K562 (cell line): ENCODE results near the gene ARFGAP1. TPM values are rescaled to one million over a fixed set of nuclear protein-coding genes. Genes with fewer than 3 reads are reported as not detected.

ENCODE experiments used
- CBX3 ChIP-seq, 2 experiments: IDR thresholded peaks; 1 replicate in 1 of 2; 2 replicates in 1 of 2; pipeline ENCODE4 v1.6.1; 2012; ENCODE audit warnings: inconsistent platforms in 2 of 2, low read length in 2 of 2, borderline replicate concordance in 1 of 2, control low read depth in 1 of 2
- ETV1 ChIP-seq: fragments of 450-650 bp; conservative IDR thresholded peaks from 2 replicates; pipeline ENCODE4 v1.6.1; 2016; ENCODE audit warnings: missing genetic modification characterization, control low read depth, low read depth, missing compliant biosample characterization
- RBBP5 ChIP-seq: fragments of 200-600 bp; sonication (generic); IDR thresholded peaks from 2 replicates; pipeline ENCODE4 v1.6.1; 2012; ENCODE audit warnings: borderline replicate concordance, mild to moderate bottlenecking, low read length, control low read depth, inconsistent platforms; ENCODE audit not compliant: insufficient read depth, poor library complexity, severe bottlenecking
- ZNF23 ChIP-seq: fragments of 250-450 bp; sonication (Bioruptor Pico); IDR thresholded peaks from 2 replicates; pipeline ENCODE4 v1.4.0; 2020; ENCODE audit warnings: mild to moderate bottlenecking
- polyA plus RNA-seq, 8 experiments: library from polyadenylated mRNA; depleted of rRNA in 4 of 8; stranded (reverse) in 5 of 8; unstranded in 3 of 8; fragments of >200 nt; fragmentation: Nextera tagmentation in 2 of 8; fragmentation: Illumina TruSeq in 1 of 8; extraction: Ambion mirVana in 2 of 8; extraction: Trizol in 1 of 8; gene quantifications; 2 replicates each; pipeline versions ENCODE4 v1.2.1 to v1.2.3, GENCODE V29; 2011 to 2014; ENCODE audit warnings: inconsistent platforms in 1 of 8, missing spikeins in 1 of 8
- total RNA-seq, 7 experiments: library from RNA; depleted of rRNA in 6 of 7; stranded (reverse); fragments of >200 nt in 6 of 7; fragmentation: Illumina TruSeq in 2 of 7; extraction: Trizol in 2 of 7; gene quantifications; 2 replicates each; pipeline versions ENCODE4 v1.2.1 to v1.2.3, GENCODE V29; 2011 to 2021; ENCODE audit warnings: low replicate concordance in 1 of 7
- TF ChIP-seq, protein P1 (sequence below): fragments of 200-600 bp; sonication (generic); IDR thresholded peaks from one replicate; pipeline ENCODE4 v1.6.1; 2012; ENCODE audit warnings: mild to moderate bottlenecking, low read depth, low read length, inconsistent platforms
- TF ChIP-seq, protein P2 (sequence below): fragments of 450-650 bp; IDR thresholded peaks from 2 replicates; pipeline ENCODE4 v1.6.1; 2016; ENCODE audit warnings: low read depth

ARFGAP1 gene
- total and polyA plus RNA-seq, 9 of the 15 experiments (the other 6 are each of a cell fraction or from before 2014, with no cell fraction given): 0.53 to 102 (median 33.5) TPM

- TF ChIP-seq, protein P1, sequence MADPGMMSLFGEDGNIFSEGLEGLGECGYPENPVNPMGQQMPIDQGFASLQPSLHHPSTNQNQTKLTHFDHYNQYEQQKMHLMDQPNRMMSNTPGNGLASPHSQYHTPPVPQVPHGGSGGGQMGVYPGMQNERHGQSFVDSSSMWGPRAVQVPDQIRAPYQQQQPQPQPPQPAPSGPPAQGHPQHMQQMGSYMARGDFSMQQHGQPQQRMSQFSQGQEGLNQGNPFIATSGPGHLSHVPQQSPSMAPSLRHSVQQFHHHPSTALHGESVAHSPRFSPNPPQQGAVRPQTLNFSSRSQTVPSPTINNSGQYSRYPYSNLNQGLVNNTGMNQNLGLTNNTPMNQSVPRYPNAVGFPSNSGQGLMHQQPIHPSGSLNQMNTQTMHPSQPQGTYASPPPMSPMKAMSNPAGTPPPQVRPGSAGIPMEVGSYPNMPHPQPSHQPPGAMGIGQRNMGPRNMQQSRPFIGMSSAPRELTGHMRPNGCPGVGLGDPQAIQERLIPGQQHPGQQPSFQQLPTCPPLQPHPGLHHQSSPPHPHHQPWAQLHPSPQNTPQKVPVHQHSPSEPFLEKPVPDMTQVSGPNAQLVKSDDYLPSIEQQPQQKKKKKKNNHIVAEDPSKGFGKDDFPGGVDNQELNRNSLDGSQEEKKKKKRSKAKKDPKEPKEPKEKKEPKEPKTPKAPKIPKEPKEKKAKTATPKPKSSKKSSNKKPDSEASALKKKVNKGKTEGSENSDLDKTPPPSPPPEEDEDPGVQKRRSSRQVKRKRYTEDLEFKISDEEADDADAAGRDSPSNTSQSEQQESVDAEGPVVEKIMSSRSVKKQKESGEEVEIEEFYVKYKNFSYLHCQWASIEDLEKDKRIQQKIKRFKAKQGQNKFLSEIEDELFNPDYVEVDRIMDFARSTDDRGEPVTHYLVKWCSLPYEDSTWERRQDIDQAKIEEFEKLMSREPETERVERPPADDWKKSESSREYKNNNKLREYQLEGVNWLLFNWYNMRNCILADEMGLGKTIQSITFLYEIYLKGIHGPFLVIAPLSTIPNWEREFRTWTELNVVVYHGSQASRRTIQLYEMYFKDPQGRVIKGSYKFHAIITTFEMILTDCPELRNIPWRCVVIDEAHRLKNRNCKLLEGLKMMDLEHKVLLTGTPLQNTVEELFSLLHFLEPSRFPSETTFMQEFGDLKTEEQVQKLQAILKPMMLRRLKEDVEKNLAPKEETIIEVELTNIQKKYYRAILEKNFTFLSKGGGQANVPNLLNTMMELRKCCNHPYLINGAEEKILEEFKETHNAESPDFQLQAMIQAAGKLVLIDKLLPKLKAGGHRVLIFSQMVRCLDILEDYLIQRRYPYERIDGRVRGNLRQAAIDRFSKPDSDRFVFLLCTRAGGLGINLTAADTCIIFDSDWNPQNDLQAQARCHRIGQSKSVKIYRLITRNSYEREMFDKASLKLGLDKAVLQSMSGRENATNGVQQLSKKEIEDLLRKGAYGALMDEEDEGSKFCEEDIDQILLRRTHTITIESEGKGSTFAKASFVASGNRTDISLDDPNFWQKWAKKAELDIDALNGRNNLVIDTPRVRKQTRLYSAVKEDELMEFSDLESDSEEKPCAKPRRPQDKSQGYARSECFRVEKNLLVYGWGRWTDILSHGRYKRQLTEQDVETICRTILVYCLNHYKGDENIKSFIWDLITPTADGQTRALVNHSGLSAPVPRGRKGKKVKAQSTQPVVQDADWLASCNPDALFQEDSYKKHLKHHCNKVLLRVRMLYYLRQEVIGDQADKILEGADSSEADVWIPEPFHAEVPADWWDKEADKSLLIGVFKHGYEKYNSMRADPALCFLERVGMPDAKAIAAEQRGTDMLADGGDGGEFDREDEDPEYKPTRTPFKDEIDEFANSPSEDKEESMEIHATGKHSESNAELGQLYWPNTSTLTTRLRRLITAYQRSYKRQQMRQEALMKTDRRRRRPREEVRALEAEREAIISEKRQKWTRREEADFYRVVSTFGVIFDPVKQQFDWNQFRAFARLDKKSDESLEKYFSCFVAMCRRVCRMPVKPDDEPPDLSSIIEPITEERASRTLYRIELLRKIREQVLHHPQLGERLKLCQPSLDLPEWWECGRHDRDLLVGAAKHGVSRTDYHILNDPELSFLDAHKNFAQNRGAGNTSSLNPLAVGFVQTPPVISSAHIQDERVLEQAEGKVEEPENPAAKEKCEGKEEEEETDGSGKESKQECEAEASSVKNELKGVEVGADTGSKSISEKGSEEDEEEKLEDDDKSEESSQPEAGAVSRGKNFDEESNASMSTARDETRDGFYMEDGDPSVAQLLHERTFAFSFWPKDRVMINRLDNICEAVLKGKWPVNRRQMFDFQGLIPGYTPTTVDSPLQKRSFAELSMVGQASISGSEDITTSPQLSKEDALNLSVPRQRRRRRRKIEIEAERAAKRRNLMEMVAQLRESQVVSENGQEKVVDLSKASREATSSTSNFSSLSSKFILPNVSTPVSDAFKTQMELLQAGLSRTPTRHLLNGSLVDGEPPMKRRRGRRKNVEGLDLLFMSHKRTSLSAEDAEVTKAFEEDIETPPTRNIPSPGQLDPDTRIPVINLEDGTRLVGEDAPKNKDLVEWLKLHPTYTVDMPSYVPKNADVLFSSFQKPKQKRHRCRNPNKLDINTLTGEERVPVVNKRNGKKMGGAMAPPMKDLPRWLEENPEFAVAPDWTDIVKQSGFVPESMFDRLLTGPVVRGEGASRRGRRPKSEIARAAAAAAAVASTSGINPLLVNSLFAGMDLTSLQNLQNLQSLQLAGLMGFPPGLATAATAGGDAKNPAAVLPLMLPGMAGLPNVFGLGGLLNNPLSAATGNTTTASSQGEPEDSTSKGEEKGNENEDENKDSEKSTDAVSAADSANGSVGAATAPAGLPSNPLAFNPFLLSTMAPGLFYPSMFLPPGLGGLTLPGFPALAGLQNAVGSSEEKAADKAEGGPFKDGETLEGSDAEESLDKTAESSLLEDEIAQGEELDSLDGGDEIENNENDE: no peak
- TF ChIP-seq CBX3 (IDR thresholded peaks at IDR 0.05; ENCODE audit: borderline replicate concordance in 1 of 2, low read length in 2 of 2) (no peak), RBBP5 (no peak), ETV1 (0 out of 2 replicates have a peak, but pooled peaks have one; percentile 23), ZNF23 (CRISPR knock-in tag) (no peak)
- TF ChIP-seq, protein P2, sequence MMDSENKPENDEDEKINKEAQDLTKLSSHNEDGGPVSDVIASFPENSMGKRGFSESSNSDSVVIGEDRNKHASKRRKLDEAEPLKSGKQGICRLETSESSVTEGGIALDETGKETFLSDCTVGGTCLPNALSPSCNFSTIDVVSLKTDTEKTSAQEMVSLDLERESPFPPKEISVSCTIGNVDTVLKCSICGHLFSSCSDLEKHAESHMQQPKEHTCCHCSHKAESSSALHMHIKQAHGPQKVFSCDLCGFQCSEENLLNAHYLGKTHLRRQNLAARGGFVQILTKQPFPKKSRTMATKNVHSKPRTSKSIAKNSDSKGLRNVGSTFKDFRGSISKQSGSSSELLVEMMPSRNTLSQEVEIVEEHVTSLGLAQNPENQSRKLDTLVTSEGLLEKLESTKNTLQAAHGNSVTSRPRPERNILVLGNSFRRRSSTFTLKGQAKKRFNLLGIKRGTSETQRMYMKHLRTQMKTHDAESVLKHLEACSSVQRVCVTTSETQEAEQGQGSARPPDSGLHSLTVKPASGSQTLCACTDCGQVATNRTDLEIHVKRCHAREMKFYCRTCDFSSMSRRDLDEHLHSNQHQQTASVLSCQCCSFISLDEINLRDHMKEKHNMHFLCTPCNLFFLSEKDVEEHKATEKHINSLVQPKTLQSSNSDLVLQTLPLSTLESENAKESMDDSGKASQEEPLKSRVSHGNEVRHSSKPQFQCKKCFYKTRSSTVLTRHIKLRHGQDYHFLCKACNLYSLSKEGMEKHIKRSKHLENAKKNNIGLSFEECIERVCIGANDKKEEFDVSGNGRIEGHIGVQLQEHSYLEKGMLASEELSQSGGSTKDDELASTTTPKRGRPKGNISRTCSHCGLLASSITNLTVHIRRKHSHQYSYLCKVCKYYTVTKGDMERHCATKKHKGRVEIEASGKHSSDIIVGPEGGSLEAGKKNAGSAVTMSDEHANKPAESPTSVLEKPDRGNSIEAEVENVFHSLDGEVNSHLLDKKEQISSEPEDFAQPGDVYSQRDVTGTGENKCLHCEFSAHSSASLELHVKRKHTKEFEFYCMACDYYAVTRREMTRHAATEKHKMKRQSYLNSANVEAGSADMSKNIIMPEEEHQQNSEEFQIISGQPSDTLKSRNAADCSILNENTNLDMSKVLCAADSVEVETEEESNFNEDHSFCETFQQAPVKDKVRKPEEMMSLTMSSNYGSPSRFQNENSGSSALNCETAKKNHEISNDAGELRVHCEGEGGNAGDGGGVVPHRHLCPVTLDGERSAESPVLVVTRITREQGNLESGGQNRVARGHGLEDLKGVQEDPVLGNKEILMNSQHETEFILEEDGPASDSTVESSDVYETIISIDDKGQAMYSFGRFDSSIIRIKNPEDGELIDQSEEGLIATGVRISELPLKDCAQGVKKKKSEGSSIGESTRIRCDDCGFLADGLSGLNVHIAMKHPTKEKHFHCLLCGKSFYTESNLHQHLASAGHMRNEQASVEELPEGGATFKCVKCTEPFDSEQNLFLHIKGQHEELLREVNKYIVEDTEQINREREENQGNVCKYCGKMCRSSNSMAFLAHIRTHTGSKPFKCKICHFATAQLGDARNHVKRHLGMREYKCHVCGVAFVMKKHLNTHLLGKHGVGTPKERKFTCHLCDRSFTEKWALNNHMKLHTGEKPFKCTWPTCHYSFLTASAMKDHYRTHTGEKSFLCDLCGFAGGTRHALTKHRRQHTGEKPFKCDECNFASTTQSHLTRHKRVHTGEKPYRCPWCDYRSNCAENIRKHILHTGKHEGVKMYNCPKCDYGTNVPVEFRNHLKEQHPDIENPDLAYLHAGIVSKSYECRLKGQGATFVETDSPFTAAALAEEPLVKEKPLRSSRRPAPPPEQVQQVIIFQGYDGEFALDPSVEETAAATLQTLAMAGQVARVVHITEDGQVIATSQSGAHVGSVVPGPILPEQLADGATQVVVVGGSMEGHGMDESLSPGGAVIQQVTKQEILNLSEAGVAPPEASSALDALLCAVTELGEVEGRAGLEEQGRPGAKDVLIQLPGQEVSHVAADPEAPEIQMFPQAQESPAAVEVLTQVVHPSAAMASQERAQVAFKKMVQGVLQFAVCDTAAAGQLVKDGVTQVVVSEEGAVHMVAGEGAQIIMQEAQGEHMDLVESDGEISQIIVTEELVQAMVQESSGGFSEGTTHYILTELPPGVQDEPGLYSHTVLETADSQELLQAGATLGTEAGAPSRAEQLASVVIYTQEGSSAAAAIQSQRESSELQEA: no peak
Observed at GRCh38 chr20:63235399-63235983, 37.1 kb upstream of the ARFGAP1 start, which contains the start of gene BIRC7 (continued).
